Naive B cell (primary cell): ENCODE results near the gene EIF2B4. TPM values are rescaled to one million over a fixed set of nuclear protein-coding genes. Genes with fewer than 3 reads are reported as not detected.
"Not testable (repeated sequence)": the region's sequence is repeated elsewhere in the genome, so short reads cannot be mapped to it uniquely, and the experiment has no call there.

ENCODE experiments used
- ATAC-seq, 2 donors: fragments of 150-1000 bp; cut with Tn5 transposase; 2 replicates each; pipeline ENCODE4 v1.10.0; 2021; ENCODE audit warnings: low read depth in 2 of 2, mild to moderate bottlenecking in 2 of 2, moderate library complexity in 2 of 2
- DNase-seq: peaks from one replicate; pipeline ENCODE4 v3.0.0; 2022
- H3K27ac Mint-ChIP-seq, 6 donors: one replicate each; pipeline ENCODE4 v1.8.0; 2020 to 2022; ENCODE audit warnings: mild to moderate bottlenecking in 6 of 6, mixed read lengths in 6 of 6, moderate library complexity in 5 of 6, inconsistent platforms in 2 of 6
- H3K27me3 Mint-ChIP-seq, 3 donors: one replicate each; pipeline ENCODE4 v1.8.0; 2021 to 2022; ENCODE audit warnings: mixed read lengths in 3 of 3, mild to moderate bottlenecking in 1 of 3
- H3K36me3 Mint-ChIP-seq, 2 donors: one replicate each; pipeline ENCODE4 v1.8.0; 2020 to 2022; ENCODE audit warnings: mixed read lengths in 2 of 2, inconsistent platforms in 1 of 2, mild to moderate bottlenecking in 1 of 2
- H3K4me1 Mint-ChIP-seq, 3 donors: one replicate each; pipeline ENCODE4 v1.8.0; 2020 to 2022; ENCODE audit warnings: mixed read lengths in 3 of 3, inconsistent platforms in 1 of 3, mild to moderate bottlenecking in 1 of 3, moderate library complexity in 1 of 3
- H3K4me3 Mint-ChIP-seq, 8 donors: one replicate each; pipeline ENCODE4 v1.8.0; 2020 to 2022; ENCODE audit warnings: mild to moderate bottlenecking in 8 of 8, mixed read lengths in 8 of 8, moderate library complexity in 8 of 8, inconsistent platforms in 2 of 8
- H3K9me3 Mint-ChIP-seq, 7 donors: one replicate each; pipeline ENCODE4 v1.8.0; 2020 to 2022; ENCODE audit warnings: mixed read lengths in 7 of 7, mild to moderate bottlenecking in 5 of 7, inconsistent platforms in 2 of 7, moderate library complexity in 1 of 7
- polyA plus RNA-seq, 6 donors: library from polyadenylated mRNA; unstranded; fragments of 300-500 nt; fragmentation: Illumina TruSeq; gene quantifications; one replicate each; pipeline ENCODE4 v1.2.3, GENCODE V29; 2021; ENCODE audit warnings: low read depth in 6 of 6

The EIF2B4 gene
- polyA plus RNA-seq, 6 donors from 2014 or later = 16.3 to 38.9 (median 30.3) TPM

DNA sequence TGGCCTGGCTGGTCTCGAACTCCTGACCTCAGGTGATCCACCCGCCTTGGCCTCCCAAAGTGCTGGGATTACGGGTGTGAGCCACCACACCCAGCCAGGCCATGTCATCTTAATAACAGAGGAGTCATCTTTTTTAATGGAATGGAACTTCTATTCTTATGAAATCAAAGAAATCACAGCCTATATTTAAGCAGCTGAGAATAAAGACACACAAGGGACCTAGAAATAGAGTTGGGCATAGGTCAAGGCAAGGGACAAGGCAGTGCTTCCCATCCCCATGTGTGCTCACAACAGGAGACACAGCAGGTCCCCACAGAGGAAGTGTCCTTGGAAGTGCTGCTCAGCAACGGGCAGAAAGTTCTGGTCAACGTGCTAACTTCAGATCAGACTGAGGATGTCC, 3.4 kb upstream of the EIF2B4 start:
- peaks cover 10 to 15% of the 10 kb centered on the region in 2 donors for H3K36me3 Mint-ChIP-seq
- peak overlapping the region in 1 of 8 donors; percentile 15 for H3K4me3 Mint-ChIP-seq

DNA sequence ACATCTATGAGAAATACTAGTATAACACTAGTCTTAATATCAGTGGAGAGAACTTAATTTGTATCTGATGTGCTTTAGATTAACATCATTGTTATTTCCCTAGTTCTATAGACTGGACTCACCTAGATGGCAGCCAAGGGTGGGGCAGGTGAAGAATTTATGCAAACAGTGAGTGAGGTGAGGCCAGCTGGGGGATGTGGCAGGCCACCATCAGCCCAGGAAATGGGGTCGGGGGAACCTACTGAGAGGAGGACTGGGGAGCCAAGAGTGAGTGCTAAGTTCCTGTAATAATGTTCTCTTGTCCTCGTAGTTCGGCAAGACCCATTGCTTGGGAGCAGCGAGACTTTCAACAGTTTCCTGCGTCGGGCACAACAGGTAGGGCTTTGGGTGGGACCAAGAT, 2.8 kb upstream of the EIF2B4 start:
- no peak for DNase-seq
- H3K4me1 Mint-ChIP-seq = peaks cover 40 to 60% (median 48%) of the 10 kb centered on the region in 3 donors

More for the DNA sequence above, 3.4 kb upstream of the EIF2B4 start:
- H3K27me3 Mint-ChIP-seq = no peaks in the 10 kb centered on the region
- H3K4me1 Mint-ChIP-seq = peaks cover 38 to 57% (median 46%) of the 10 kb centered on the region in 3 donors
- no peaks in the 10 kb centered on the region for H3K9me3 Mint-ChIP-seq
- no peak for ATAC-seq
- DNase-seq = no peak
- H3K27ac Mint-ChIP-seq = peak overlapping the region in 4 of 6 donors; percentile 32 to 92 (median 45)

DNA sequence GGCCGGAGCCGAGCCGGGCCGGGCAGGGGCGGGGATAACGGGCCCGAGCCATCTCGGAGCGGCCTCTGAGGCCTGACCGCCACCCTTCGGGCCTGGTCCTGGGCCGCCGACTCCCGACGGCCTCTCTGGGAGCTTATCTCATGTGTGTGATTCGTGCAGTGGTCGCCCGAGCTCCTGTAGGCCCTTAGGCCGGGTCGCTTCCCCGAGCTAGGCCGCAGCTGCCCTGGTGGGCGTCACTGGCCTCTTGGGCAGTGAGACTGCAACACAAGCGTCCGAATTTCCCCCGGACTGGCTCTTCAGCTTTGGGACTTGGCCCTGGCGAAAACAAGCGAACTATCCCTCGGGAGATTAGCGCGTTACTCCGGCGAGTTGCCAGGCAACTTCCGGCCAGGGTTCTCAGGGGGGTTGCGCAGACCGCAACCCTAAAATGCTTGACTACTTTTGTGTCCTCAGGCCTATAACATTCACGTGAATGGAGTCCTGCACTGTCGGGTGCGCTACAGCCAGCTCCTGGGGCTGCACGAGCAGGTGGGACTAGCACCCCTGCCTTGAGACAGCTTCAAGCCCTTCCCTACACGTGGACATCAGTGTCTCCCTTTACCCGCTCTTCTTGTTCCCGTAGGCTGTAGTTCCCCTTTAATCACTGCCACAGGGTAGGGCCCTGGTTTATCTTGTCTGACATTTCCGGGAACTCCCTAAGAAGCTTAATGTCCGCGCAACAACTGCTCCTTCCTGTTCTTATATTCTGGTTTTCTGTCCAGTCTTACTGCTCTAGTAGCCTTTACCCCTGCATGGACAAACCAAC, 880 bp upstream of the EIF2B4 start:
- Mint-ChIP-seq H3K27me3 (no peaks in the 10 kb centered on the region), H3K4me3 (peak overlapping the region; percentile 83 to 99 (median 96)), H3K27ac (peak overlapping the region; percentile 92 to 98 (median 96)), H3K9me3 (no peaks in the 10 kb centered on the region), H3K36me3 (peaks cover 7 to 14% of the 10 kb centered on the region in 2 donors), H3K4me1 (peaks cover 40 to 48% (median 47%) of the 10 kb centered on the region in 3 donors)
- ATAC-seq (peak; percentile 21 to 22), DNase-seq (peak; percentile 71)

More for the DNA sequence above, 2.8 kb upstream of the EIF2B4 start:
- no peak for ATAC-seq
- Mint-ChIP-seq H3K4me3 (peak overlapping the region in 6 of 8 donors; percentile 35 to 96 (median 56)), H3K9me3 (no peaks in the 10 kb centered on the region), H3K27me3 (no peaks in the 10 kb centered on the region), H3K36me3 (peaks cover 10 to 15% of the 10 kb centered on the region in 2 donors), H3K27ac (peak overlapping the region in 4 of 6 donors; percentile 58 to 95 (median 78))

DNA sequence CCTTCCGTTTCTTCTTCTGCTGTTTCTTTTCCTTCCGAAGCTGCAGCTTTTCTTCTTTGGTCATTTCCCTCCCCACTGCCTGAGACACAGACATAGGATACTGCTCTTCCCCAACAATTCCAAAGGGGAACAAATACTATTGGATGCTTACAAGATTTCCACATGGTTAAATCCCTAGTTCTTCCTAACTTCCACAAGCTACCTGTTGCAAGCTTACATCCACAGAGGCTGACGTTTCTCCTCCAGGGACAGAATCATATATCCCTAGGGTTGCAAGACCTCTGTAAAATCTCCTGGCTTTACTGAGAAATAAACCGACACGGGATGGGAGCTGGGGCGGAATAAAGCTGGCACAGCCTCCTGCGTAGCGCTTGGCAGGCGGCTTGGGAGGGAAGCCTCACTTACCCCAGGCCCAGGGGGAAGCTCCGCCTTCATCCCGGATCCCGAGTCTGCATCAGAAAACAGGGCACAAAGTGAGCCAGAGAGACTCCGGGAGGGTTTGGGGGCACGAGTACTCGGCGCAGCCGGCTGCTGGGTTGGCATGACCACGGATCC, 590 bp downstream of the EIF2B4 start:
- Mint-ChIP-seq H3K27ac (peak overlapping the region; percentile 57 to 98 (median 92)), H3K4me3 (peak overlapping the region; percentile 83 to 99 (median 96)), H3K9me3 (no peaks in the 10 kb centered on the region), H3K36me3 (peaks cover 7 to 16% of the 10 kb centered on the region in 2 donors), H3K4me1 (peaks cover 36 to 44% (median 44%) of the 10 kb centered on the region in 3 donors), H3K27me3 (no peaks in the 10 kb centered on the region)
- no peak for ATAC-seq
- DNase-seq = no peak

DNA sequence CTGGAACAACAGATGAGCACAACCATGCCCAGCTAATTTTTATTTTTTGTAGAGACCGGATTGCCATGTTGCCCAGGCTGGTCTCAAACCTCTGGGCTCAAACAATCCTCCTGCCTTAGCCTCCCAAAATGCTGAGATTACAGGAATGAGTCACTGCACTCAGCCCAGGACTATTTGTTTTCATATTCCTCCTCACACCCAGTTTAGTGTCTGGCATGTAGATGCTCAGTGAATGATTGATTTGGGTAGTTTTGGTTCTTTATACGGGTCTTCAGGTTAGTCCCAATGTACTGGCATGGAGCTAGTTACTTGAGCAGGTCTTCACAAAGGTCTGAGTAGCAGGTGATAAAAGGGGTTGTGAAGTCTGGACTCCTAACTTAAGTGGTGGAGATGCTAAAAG, 6.2 kb downstream of the EIF2B4 start:
- H3K27ac Mint-ChIP-seq = peak overlapping the region in 1 of 6 donors; percentile 47
- DNase-seq (no peak), ATAC-seq (no peak)
- no peaks in the 10 kb centered on the region for H3K9me3 Mint-ChIP-seq
- peaks cover 0 to 13% of the 10 kb centered on the region in 2 donors for H3K36me3 Mint-ChIP-seq
- H3K4me1 Mint-ChIP-seq = peaks cover 5 to 6% (median 5%) of the 10 kb centered on the region in 3 donors
- H3K27me3 Mint-ChIP-seq = no peaks in the 10 kb centered on the region
- H3K4me3 Mint-ChIP-seq = peak overlapping the region in 1 of 8 donors; percentile 56

DNA sequence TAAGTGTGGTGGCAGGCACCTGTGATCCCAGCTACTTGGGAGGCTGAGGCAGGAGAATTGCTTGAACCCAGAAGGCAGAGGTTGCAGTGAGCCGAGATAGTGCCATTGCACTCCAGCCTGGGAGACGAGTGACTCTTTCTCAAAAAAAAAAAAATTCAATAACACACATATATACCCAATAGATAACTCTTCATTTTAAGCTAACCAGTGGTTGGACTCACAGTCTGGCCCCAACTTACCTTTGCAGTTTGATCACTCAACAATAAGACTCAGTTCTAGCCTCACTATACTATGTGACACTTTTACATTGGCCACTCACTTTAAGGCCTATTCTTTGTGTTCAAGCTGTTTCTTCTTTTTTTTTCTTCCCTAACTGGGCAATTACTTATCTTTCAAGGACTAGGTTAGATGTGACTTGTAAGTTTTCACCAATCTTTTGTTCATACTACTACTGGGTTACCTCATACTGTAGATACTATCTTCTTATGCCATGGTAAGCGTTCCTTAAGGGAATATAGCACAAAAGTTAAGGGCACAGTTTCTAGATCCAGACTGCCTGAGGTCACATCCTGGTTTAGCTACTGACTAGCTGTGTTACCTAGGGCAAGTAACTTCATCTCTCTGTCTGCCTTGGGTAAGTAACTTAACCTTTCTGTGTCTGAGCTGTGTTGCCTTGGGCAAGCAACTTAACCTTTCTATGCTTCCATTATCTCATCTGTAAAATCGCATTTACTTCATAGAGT, 7.3 kb downstream of the EIF2B4 start:
- peak overlapping the region in 1 of 6 donors; percentile 14 for H3K27ac Mint-ChIP-seq
- H3K36me3 Mint-ChIP-seq = peaks cover 0 to 13% of the 10 kb centered on the region in 2 donors
- H3K4me3 Mint-ChIP-seq = peak overlapping the region in 1 of 8 donors; percentile 57
- DNase-seq (no peak), ATAC-seq (no peak)
- no peaks in the 10 kb centered on the region for H3K9me3 Mint-ChIP-seq
- H3K27me3 Mint-ChIP-seq = no peaks in the 10 kb centered on the region
- peaks cover 8 to 9% (median 8%) of the 10 kb centered on the region in 3 donors for H3K4me1 Mint-ChIP-seq

DNA sequence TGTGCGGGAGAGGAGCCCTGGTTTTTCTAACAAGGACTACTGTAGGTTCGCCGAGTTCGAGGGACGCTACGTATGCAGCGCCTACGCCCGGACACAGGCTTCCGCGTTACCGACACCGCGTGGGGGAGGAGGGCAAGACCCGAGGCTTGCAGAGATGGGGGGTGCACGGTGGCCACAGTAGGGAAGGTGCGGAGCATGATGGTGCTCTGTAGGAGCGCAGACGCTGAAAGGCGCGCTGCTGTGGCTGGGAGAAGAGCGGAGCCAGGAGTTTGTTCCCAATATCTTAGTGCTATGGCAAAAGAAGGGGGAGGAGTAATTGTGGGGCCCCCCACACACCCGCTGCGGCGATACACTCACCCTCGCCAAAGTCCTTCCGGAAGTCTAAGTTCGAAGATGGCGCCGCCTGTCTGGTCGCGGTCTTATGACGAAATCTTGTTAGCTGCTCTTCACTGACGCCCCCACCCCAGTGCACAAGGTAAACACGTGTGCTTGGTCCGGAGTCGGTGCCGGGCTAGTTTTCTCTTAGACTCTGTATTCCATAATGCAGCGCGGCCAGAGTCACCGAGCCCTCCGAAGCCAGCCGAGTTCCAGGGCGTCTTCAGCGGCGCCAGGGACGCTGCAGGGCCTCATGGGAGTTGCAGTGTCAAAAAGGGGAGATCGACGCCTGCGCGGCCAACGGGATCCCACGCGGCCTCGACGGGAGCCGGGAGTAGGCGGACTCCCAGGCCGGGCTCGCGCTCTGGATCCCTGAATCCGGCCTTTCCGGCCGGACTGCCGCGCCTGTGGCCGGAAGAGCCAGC, 13.6 kb downstream of the EIF2B4 start, which contains the start of gene GTF3C2:
GTF3C2 (minus strand) TSS at position 383 of the 800 bp plus-strand sequence. CDS start 13,210 bp downstream, outside the sequence.
- H3K27me3 Mint-ChIP-seq = no peaks in the 10 kb centered on the region
- H3K4me1 Mint-ChIP-seq = peaks cover 35 to 59% (median 50%) of the 10 kb centered on the region in 3 donors
- ATAC-seq = peak; percentile 82 to 86
- H3K27ac Mint-ChIP-seq = peak within 1 kb of the TSS; percentile 98 to 100 (median 99)
- no peaks in the 10 kb centered on the region for H3K9me3 Mint-ChIP-seq
- peak within 1 kb of the TSS; percentile 90 to 100 (median 99) for H3K4me3 Mint-ChIP-seq
- DNase-seq = peak; percentile 94
- peaks cover 0 to 9% of the 10 kb centered on the region in 2 donors for H3K36me3 Mint-ChIP-seq

DNA sequence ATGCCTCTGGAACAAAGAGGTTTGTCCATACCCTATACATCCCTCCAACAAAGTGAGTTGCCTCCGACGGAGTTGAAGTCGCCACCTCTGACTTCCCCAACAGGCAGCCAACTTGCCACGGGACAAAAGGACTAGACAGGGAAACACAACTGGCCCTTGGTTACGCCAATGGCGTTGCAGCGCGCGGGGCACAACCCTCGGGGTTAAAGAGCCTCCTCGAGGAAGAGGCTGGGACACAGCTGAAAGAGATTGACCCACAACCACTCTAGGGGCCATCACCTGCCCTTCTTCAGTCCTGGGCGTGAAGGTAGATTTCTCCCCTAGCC, 14.1 kb downstream of the EIF2B4 start:
- Mint-ChIP-seq H3K27ac (peak overlapping the region; percentile 98 to 100 (median 99)), H3K9me3 (no peaks in the 10 kb centered on the region), H3K27me3 (no peaks in the 10 kb centered on the region), H3K36me3 (peaks cover 0 to 9% of the 10 kb centered on the region in 2 donors), H3K4me1 (peaks cover 35 to 63% (median 51%) of the 10 kb centered on the region in 3 donors), H3K4me3 (peak overlapping the region; percentile 90 to 100 (median 99))
- peak; percentile 18 to 26 for ATAC-seq
- DNase-seq = no peak

DNA sequence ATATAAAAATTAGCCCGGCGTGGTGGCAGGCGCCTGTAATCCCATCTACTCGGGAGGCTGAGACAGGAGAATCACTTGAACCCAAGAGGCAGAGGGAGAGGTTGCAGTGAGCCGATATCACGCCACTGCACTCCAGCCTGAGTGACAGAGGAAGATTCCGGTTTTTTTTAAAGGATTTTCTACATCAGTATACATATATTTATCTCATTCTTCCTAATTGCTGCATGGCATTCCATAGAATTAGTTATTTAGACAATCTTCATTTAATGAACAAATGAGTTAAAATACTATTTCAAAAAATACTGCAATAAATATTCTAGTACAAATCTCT, 15.6 kb downstream of the EIF2B4 start:
- Mint-ChIP-seq H3K27me3 (no peaks in the 10 kb centered on the region), H3K27ac (peak overlapping the region in 2 of 6 donors; percentile 45 to 63), H3K4me1 (peaks cover 41 to 71% (median 56%) of the 10 kb centered on the region in 3 donors), H3K4me3 (peak overlapping the region in 5 of 8 donors; percentile 20 to 90 (median 37)), H3K36me3 (peaks cover 5 to 9% of the 10 kb centered on the region in 2 donors), H3K9me3 (no peaks in the 10 kb centered on the region)
- ATAC-seq (no peak), DNase-seq (no peak)

DNA sequence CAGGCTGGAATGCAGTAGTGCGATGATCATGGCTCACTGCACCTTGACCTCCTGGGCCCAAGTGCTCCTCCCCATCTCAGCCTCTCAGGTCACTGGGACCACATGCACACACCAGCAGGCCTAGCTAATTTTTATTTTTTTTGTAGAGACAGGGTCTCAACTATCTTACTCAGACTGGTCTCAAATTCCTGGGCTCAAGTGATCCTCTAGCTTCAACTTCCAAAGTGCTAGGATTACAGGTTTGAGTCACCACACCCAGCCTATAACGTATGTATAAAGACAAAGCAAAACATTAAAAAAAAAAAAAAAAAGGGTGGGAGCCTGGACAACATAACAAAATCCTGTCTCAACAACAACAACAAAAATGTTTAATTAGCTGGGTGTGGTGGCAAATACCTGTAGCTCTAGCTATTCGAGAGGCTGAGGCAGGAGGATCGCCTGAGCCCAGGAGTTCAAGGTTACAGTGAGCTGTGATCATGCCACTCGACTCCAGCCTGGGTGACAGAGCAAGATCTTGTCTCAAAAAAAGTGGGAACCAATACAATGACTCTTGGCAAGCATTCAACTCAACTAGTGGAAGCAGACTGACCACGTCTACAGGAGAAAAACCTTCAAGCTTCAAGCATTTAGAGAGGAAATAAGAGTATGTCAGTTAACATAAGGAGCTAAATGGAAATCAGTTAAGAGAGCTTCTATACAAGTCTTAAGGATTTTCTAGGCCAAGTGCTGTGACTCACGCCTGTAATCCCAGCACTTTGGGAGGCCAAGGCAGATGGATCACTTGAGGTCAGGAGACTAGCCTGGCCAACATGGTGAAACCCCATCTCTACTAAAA, 16.2 kb downstream of the EIF2B4 start:
- H3K36me3 Mint-ChIP-seq = peaks cover 5 to 9% of the 10 kb centered on the region in 2 donors
- no peaks in the 10 kb centered on the region for H3K9me3 Mint-ChIP-seq
- no peak for ATAC-seq
- no peak for DNase-seq
- H3K4me1 Mint-ChIP-seq = peaks cover 41 to 74% (median 56%) of the 10 kb centered on the region in 3 donors
- H3K4me3 Mint-ChIP-seq = peak overlapping the region in 7 of 8 donors; percentile 24 to 90 (median 46)
- H3K27me3 Mint-ChIP-seq = no peaks in the 10 kb centered on the region
- H3K27ac Mint-ChIP-seq = peak overlapping the region in 3 of 6 donors; percentile 45 to 63 (median 59)

DNA sequence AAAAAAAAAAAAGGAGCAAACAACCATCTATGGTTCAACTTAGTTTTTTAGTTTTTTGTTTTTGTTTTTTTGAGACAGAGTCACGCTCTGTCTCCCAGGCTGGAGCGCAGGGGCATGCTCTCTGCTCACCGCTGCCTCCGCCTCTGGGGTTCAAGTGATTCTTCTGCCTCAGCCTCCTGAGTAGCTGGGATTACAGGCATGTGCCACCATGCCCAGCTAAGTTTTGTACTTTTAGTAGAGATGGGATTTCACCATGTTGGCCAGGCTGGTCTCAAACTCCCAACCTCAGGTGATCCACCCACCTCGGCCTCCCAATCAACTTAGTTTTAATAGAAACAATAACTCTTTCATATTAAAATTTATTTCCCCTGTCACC, 16.8 kb downstream of the EIF2B4 start:
- H3K4me1 Mint-ChIP-seq = peaks cover 37 to 71% (median 56%) of the 10 kb centered on the region in 3 donors
- H3K36me3 Mint-ChIP-seq, H3K27ac Mint-ChIP-seq, H3K9me3 Mint-ChIP-seq, DNase-seq, ATAC-seq, H3K27me3 Mint-ChIP-seq: not testable (repeated sequence)
- H3K4me3 Mint-ChIP-seq = peak overlapping the region in 1 of 8 donors; percentile 90
